Measurements from ENCODE around the gene KCNT2.

The KCNT2 gene

GRCh38 chr1:196444634-196445033 lies 163.6 kb downstream of the KCNT2 start:
- DNase-seq: no peak

GRCh38 chr1:196442366-196442765 lies 165.9 kb downstream of the KCNT2 start:
- no peak for DNase-seq

- no peak for DNase-seq
Measured at GRCh38 chr1:196440711-196441110, 167.5 kb downstream of the KCNT2 start.

GRCh38 chr1:196438329-196438728 lies 169.9 kb downstream of the KCNT2 start:
- no peak for DNase-seq

- DNase-seq: no peak
Measured at GRCh38 chr1:196437671-196438070, 170.6 kb downstream of the KCNT2 start.

- DNase-seq: no peak
Measured at GRCh38 chr1:196433000-196433399, 175.2 kb downstream of the KCNT2 start.

- no peak for DNase-seq
Measured at GRCh38 chr1:196427976-196428734, 180.1 kb downstream of the KCNT2 start.

GRCh38 chr1:196425513-196425912 lies 182.7 kb downstream of the KCNT2 start:
- no peak for DNase-seq

GRCh38 chr1:196423612-196424011 lies 184.6 kb downstream of the KCNT2 start:
- no peak for DNase-seq

- DNase-seq: no peak
Measured at GRCh38 chr1:196418772-196419171, 189.5 kb downstream of the KCNT2 start.

- no peak for DNase-seq
Measured at GRCh38 chr1:196415978-196416377, 192.3 kb downstream of the KCNT2 start.

GRCh38 chr1:196412326-196412725 lies 195.9 kb downstream of the KCNT2 start:
- no peak for DNase-seq

- no peak for DNase-seq
Measured at GRCh38 chr1:196410768-196411167, 197.5 kb downstream of the KCNT2 start.

GRCh38 chr1:196409586-196409985 lies 198.7 kb downstream of the KCNT2 start:
- no peak for DNase-seq

- no peak for DNase-seq
Measured at GRCh38 chr1:196407358-196408051, 200.7 kb downstream of the KCNT2 start.

GRCh38 chr1:196405839-196406238 lies 202.4 kb downstream of the KCNT2 start:
- no peak for DNase-seq

- DNase-seq: no peak
Measured at GRCh38 chr1:196403803-196404690, 204.2 kb downstream of the KCNT2 start.

- DNase-seq: no peak
Measured at GRCh38 chr1:196401891-196402290, 206.3 kb downstream of the KCNT2 start.

GRCh38 chr1:196401452-196401833 lies 206.8 kb downstream of the KCNT2 start:
- no peak for DNase-seq

- DNase-seq: no peak
Measured at GRCh38 chr1:196400478-196401451, 207.5 kb downstream of the KCNT2 start.

GRCh38 chr1:196399713-196400112 lies 208.5 kb downstream of the KCNT2 start:
- no peak for DNase-seq

- no peak for DNase-seq
Measured at GRCh38 chr1:196393742-196394141, 214.5 kb downstream of the KCNT2 start.

Measured in activated gamma-delta T cell (primary cell).